GM18517 (cell line): Measurements from ENCODE around the gene PARVB.

Source experiments
- ATAC-seq: cut with Tn5 transposase; IDR thresholded peaks from one replicate; pipeline ENCODE4 v1.9.1; 2021; ENCODE audit warnings: mild to moderate bottlenecking, moderate library complexity; ENCODE audit not compliant: unreplicated experiment

Gene PARVB

DNA sequence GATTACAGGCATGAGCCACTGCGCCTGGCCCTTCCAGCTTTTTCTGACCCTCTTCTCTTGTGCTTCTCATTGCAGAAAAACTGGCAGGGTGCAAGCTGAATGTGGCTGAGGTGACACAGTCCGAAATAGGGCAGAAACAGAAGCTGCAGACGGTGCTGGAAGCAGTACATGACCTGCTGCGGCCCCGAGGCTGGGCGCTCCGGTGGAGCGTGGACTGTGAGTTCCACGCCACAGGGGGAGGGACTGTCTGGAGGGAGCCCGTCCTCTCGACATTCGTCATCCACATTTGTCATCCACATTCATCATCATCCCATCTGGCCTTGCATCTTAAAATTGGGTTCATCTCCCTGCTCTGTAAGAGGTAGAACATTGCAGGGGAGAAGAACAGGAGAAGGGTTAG, 107.3 kb downstream of the PARVB start:
- no peak for ATAC-seq

DNA sequence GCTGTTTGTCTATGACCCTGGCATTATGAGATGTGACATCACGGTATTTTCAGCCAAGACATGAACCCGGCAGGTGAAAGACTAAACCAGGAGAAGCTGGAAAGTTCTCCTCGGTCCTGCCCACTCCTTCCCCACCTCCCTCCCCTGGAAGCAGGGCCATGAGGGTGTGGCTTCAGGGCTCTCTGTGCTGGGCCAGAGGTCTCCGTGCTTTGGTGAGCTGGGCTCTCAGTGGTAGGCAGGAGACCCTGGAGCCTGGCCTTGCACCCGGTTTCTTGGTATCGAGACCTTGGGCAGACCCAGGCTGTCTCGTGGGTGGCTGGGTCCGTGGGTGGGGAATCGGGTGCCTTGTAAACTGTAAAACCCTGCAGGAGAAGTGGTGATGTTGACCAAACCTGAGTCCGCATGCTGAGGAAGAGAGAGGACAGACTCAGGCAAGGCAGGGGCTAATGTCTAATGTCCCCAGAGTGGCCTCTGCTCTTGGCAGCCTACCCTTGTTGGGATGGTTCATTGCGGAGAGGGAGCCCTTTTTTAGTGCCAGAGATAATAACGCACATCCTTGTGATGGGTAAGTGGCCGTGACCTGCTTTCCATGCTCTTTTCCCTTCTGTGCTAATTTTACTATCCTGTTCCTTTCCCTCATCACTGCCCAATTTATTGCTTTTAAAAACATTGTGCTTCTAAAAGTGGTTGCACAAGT, 108.0 kb downstream of the PARVB start:
- no peak for ATAC-seq

DNA sequence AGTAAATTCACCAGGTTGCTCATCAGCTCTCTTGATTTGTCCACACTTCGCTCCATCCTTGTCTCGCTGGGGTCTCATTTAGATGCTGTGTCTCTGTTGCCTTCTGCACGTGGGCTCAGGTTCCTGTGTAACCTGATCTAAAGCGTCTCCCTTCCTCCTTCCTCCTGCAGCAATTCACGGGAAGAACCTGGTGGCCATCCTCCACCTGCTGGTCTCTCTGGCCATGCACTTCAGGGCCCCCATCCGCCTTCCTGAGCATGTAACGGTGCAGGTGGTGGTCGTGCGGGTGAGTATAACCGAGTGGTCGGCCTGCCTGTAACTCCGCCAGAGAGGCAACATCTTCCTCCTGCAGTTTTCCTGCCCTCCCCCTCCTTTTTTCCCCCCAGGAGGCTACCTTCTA, 108.6 kb downstream of the PARVB start:
- no peak for ATAC-seq

DNA sequence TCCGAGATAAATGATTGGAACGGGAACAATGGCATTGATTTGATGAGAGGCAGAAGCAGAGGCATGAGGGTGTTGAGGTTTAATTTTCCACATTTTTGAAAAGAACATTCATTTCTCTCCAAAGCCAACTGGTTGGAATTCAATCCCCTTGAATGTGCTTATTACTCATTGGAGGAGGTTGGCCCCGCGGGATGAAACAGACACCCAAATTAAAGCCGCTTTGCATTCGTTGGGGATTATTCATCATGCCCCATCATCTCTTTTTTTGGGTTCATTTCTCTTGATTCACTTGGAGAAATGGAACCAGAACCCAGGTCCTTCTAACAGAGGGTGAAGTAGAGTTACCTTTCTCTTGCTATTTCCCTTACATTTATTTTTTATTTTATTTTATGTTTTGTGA, 109.1 kb downstream of the PARVB start:
- no peak for ATAC-seq

DNA sequence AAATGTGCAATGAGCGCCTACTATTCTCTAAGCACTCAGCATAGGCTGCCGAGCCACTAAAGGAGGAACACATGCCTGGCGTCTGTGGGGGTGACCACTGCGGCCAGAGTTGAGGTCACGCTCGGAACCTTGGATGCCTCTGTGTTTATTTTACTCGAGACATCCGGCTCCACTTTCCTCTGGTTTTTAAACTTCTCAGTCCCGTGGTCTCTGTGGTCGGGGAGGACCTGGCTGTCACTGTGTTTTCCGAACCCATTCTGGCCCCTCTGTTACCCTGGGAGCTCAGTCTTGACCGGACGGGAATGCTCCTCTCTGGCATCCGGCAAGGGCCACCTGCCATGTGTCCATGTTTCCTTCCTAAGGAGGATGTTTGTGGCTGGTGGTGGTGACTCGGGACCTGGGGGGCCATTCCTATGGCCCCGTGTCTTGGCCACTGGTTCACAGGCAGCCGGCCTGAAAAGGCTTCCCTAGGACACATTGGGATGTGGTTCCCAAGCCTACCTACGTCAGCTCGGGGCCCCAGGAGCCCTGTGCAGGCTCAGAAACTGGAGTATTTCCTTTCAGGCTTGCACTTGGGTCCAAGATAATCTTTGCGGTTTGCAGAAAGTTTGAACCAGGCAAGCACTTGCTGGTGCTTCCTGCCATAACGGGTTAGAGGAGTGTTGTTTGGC, 109.9 kb downstream of the PARVB start:
- no peak for ATAC-seq

DNA sequence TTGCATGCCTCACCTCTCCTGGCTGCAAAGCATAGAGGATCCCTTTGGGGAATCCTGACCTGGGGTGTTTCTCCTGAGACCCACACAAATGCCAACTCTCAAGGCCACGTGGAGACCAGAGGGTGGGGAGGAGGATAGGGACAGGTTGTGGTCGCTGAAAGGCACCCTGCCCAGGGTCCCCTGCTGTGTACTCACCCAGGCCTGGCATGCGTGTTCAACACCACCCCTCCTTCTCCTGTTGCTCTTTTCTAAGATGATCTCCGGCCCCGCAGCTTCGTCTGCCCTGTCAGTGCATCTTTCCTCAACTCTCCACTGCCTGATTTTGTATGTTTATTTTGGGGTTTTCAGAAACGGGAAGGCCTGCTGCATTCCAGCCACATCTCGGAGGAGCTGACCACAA, 112.0 kb downstream of the PARVB start:
- no peak for ATAC-seq

DNA sequence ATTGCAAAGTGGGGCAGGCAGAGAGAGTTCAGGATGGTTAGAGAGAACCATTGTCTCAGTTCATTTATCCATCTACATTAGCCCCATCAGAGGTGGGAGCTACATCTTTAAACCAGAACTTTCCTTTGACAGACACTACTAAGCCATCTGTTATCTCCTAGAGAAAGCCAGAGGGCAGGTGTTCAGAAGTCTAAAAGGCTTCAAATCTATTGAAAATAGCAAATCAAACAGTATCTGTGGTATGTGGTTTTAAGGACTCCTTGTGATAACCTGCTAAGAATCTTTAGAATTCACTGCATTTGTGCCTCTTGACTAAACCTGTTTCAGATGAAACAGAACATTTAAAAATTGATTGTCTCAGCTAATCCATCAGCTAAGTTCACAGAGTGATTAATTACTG, 112.7 kb downstream of the PARVB start:
- ATAC-seq = no peak

DNA sequence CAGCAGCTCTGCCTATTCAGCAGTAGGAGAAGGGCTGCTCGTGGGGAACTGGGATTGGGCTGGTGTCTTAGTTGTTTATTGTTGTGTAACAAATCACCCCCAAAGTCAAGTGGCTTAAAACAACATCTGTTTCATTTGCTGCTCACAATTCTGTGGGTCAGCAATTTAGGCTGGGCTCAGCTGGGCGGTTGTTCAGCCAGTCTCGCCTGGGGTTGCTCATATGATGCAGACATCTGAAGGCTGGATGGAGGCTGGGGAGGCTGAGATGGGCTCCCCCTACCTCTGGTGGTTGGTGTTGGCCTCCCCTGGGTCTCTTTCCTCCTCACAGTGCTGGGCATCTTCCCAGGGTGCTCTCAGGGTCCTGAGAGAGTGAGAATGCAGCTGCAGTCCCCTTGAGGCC, 113.3 kb downstream of the PARVB start:
- no peak for ATAC-seq

DNA sequence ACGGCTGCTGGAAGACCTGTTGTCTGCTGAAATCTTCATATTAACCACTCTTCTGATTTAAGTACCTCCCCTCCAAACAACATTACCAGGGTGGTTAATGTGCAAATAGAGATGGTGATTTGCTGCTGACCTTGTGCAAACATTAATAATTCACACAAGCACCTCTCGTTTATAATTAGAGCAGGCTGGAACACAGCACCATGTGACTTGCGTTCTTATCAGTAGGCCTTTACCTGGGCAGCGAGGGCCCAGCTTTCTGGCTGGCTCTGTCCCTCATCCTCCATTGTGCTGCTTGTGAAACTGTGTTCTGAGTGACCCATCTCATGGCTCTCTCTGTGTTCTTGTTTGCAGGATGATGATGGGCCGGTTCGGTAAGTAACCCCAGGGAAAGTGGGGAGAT, 115.7 kb downstream of the PARVB start:
- ATAC-seq = no peak

DNA sequence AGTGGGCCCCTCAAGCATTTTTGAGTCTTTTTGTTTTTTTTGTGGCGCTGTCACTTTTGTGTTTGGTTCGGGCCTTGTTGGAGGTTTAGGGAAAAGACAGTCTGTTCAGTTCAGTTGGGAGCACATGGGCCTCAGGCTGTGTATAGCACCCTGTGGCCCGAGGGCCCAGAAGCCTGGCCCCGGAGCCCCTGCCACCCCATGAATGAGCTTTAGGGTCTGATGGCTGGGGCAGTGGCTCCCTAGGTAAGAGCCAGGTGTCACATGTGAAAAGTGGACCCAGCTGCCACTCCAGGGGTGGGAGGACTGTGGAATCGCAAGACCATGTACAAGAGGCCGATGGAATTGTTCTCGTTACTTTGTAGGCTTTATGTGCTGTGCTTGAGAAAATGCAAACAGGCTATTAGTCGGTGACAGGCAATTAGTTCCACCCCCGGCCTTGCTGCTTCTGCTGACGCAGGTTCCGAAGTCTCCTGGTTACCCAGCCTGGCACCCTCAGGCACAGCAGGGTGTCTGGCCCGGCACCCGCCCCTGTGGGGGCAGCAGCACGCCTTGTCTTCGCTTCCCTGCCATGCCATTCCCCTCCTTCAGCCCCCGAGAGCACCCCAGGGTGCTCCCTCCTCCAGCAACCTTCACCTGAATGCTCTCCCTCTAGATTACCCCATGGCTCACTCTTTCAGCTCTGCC, 118.5 kb downstream of the PARVB start:
- no peak for ATAC-seq

DNA sequence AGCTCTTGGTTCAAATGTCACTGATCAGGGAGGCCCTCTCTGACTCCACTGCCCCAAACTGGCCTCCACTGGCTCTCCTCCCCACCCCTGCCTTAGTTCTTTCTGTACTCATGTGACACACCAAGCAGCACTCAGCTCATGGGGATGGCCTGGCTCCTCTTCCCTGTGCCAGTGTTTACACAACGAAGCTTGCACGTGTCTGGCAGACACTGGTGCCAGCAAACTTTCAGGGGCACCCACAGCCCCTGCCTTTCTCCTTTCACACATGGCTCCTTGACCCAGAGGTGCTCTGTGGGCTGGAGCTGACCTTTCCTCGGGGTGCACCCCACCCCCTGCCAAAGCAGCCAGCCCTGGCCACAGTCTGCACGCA, 119.0 kb downstream of the PARVB start:
- no peak for ATAC-seq

DNA sequence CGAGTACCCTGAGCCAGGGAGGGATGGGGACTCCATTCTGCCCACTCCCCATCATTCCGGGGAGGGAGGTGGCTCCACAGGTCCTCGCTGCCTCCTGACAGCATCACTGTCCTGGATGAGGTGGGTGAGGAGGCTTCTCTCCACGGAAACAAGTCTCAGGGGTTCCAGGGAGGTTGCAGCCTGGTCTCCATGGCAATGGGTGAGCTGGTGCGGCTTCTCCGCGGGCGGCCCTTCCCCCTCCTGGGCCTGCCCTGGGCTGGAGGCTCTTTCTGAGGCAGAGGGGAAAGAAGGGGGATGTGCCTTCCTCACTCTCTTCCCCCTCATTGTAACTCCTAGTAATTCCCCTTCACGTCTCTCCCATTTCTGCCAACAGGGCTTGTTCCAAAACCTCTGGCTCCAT, 119.5 kb downstream of the PARVB start:
- ATAC-seq = no peak

DNA sequence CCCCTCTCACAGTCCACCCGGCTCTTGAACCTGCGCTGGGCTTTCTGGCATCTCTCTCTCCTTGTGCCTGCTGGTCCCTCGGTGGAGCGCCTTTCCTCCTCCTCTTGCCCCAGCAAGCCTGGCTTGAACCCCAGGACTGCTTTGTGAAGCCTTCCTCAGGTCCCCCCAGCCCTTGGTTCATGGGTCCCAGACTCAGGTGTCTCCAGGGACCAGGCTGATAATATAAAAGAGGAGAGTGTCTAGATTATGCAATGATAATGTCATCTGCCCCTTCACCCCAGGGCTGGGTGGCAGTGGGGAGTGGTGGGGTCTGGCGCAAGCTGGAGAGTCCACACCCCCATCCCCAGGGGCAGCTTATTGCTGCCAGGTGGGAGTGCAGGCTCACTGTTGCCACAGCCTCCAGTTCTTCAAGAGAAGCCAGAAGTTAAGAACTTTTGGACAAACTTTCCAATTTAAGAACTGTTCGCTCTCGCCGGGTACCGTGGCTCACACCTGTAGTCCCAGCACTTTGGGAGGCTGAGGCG, 120.0 kb downstream of the PARVB start:
- ATAC-seq = no peak

DNA sequence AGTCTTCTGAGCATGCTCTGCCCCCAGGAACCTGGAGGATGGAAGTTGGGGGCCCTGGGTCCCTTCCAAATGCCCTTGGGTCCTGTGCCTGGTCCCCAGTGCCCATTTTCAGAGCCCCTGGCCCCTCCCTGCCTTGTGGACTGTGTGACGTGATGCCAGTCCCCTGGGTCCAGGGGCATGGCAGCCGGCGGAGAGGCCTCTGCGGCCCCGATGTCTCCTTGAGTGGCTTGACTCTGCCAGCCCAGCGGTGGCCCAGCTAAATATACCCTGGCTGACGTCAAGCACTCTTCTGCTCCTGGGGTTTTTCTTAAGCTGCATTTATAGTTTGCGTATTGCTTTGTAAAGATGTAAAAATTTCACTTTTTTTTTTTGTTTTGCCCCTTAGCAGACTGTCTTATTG, 121.4 kb downstream of the PARVB start:
- no peak for ATAC-seq

DNA sequence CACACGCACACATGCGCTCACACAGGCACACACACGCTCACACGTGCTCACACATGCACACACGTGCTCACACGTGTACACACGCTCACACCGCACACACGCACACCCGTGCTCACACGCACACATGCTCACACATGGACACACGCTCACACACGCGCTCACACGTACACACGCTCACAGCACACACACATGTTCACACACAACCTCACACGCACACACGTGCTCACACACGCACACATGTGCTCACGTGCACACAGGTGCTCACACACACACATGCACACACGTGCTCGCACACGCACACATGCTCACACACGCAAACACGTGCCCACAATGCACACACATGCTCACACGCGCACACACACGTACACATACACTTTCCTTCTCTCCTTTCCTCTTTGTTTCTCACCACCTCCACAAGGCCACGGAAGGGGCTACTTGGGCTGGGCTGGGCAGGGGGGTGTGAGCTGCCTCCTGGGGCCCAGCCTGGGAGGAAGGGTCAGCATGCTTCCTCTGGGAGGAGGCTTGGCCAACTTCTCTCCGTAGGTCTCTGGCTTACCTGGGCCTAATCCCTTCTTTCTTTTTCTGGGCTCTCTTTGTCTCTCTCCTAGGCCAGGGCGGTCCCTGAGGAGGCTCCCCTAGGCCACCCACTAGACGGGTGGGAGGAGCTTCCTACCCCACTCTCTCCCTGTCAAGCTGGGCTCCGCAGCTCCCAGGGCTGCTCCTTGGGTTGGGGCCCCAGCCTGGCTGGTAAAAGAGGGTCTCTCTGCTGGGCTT, 122.2 kb downstream of the PARVB start:
- no peak for ATAC-seq

DNA sequence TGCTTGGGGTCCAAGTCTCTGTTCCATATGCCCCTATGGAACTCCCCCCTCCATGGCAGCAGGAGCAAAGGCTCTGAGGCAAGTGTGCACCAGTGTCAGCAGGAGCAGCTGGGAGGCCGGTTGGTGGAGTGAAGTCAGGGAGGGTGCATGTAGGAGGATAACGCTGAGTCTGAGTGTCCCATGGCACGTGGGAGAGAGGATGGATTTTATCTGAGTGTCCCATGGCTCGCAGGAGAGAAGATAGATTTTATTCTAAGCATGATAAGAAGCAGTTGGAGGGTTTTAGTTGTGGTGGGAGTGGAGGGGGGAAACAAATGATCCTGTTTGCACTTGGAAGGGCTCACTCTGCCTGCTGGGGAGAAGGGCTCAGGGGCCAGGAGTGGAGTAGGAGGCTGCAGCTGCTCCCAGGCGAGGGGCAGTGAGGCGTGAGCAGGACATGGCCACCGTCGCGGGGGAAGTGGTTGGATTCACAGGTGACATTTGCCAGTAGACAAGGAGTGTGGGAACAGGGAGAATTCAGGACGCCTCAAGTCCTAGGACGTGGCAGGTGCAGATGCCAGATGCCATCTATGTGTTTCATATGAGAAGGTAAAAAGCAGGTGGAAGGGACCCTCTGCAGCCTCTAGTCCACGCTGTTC, 123.0 kb downstream of the PARVB start:
- ATAC-seq = no peak

DNA sequence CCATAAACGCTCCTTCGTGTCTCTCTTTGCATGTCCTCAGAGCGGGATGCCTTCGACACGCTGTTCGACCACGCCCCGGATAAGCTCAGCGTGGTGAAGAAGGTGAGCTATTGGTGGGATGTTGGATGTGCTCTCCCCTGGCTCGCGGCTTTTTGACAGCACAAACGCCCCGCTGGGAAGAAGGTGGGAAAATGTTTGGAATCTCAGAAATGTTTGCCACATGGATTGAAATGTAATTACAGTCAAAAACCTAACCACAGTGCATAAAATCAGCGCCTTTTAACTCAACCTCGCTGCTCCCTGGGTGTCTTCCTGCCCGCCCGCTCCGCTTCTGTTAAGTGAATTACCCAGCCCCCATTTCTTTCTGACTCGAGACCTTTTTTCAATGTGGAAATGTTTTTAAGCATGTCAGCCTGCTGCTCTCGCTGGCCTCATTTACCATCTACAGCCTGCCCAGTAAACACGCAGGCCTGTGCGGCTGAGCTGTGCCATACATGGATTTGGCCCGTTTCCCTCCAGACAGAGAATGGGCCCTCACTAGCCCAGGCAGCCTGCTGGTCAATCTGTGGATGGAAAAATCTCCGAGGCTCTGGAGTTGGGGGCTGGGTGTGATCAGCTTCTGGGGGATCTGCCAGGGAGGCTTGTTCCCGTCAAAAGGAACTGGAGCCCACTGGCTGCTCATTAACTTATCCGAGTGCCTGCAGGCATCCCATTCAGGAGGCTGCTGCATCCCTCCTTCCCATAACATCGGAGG, 123.9 kb downstream of the PARVB start:
- ATAC-seq = no peak

DNA sequence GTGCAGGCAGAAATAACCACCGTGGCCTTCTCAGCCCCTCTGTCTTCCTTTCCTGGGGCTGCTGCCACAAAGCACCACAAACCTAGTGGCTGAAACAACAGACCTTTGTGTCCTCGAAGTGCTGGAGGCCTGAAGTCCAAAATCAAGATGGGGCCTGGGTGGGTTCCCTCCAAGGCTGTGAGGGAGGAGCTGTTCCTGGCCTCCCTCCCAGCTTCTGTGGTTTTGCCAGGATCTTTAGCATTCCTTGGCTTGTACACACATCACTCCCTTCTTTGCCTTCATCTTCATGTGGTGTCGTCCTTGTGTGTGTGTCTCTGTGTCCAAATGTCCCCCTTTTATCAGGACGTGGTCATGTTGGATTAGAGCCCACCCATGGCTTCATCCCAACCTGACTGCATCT, 127.6 kb downstream of the PARVB start:
- ATAC-seq = no peak

DNA sequence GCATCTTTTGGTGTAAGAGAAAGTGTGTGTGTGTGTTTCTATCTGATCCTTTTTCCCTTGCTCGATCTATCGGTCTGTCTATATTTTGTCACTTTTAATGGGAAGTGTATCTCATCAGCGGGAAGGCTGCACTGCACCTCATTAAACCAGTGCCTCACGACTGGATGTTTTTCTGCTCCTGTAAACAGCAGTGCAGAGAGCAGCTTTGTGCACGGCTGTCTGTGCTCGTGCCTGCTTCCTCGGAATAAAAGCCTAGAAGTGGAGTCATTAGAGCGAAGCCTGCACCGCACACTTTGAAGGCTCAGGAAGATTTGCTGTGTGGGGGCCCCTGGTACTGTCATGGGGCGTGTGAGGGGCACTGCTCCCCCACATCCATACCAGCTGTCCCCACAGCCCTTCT, 129.6 kb downstream of the PARVB start:
- ATAC-seq = no peak

DNA sequence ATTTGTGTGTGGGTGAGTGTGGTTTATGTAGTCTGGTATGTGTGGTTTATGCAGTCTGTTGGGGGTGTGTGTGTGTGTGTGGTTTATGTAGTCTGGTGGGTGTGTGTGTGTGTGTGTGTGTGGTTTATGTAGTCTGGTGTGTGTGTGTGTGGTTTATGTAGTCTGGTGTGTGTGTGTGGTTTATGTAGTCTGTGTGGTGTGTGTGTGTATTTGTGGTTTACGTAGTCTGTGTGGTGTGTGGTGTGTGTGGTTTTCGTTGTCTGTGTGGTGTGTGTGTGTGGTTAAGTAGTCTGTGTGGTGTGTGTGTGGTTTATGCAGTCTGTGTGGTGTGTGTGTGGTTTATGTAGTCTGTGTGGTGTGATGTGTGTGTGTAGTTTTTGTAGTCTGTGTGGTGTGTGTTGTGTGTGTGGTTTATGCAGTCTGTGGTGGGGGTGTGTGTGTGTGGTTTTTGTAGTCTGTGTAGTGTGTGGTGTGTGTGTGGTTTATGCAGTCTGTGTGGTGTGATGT, 130.4 kb downstream of the PARVB start:
- no peak for ATAC-seq
